ENCODE results near the gene MSI2.
"Not testable (repeated sequence)": the region's sequence is repeated elsewhere in the genome, so short reads cannot be mapped to it uniquely, and the experiment has no call there.

MSI2 gene

DNA sequence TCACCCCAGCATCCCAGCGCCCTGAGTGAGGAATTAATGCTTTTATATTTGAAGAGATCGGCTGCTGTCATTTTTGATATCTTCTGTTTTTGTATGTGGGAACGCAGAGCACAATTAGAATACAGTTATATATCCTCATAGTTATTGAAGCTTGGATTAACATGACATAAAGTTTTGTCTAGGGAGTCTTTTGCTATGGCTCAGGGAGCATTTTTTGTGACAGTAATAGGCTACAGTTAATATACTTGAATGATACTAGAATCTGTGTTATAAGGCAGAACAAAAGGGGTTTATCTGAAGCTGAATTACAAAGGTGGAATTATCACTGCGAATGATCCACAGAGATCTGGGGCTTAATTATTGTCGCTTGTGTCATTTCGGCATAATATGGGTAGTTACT, 239.4 kb downstream of the MSI2 start:
- DNase-seq (ENCODE audit: low read depth in 1 of 2, low spot score in 1 of 2): no peak

DNA sequence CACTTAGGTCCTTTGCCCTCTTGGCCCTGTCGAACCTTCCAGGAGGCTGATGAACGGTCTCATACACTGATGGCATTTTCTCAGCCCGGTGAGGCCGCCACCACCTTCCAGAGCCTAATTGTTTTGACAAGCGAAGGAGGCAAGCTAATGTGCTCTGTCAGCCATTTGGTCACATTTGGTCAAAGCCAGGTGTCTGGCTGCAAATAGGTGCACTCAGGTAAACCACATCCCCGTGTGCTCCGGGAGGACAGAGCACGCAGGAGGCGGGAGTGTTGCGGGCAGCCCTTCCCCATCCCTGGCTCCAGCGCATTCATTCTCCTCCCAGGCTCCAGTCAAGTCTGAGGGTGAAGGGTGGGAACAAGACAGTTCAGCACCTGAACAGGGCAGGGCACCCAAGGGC, 240.1 kb downstream of the MSI2 start:
- DNase-seq (ENCODE audit: low read depth in 1 of 2, low spot score in 1 of 2): no peak

DNA sequence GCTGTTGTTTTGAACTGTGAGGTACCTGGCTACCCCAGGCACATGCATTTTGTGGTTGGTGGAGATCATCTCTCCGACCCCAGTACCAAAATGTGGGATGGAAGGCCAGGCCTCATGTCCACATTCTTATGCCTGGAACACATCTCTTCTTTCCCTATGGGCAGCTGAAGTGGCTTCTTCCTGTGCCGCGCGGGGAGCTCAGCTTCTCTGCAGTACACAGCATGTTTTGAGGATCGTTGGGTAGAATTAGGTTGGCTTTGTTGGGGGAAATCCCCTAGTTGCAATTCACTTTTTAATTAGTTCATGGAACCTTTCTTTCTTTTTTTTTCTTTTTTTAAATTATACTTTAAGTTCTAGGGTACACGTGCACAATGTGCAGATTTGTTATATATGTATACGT, 242.1 kb downstream of the MSI2 start:
- DNase-seq (ENCODE audit: low read depth in 1 of 2, low spot score in 1 of 2): no peak

DNA sequence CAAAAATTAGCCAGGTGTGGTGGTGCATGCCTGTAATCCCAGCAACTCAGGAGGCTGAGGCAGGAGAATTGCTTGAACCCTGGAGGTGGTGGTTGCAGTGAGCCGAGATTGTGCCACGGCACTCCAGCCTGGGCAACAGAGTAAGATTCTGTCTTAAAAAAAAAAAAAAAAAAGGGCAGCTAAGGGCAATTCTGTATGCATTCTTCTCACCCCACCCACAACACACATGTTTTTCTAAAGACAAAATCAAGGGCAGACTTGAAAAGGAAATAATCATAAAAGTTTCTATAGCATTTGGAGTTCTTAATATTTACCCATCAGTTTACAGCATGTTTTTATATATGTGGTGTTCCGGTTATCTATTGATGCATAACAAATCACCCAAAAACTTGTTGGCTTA, 242.9 kb downstream of the MSI2 start:
- DNase-seq (ENCODE audit: low read depth in 1 of 2, low spot score in 1 of 2): not testable (repeated sequence)

DNA sequence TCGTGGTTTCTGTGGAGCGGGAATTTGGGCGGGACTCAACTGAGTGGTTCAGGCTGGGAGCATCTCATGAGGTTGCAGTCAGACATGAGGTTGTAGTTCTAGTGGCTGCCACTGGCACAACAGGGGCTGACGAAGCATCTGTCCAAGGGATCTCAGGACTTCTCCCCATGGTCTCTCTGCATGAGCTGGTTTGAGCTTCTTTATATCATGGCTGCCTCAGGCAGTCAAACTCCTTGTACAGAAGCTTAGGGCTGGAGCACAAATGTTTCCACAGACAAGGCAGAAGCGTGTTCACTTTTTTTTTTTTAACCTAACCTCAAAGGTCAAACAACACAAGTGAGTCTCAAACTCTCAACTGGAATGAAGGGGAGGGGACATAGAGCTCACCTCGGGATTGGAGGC, 243.3 kb downstream of the MSI2 start:
- no peak for DNase-seq (ENCODE audit: low read depth in 1 of 2, low spot score in 1 of 2)

DNA sequence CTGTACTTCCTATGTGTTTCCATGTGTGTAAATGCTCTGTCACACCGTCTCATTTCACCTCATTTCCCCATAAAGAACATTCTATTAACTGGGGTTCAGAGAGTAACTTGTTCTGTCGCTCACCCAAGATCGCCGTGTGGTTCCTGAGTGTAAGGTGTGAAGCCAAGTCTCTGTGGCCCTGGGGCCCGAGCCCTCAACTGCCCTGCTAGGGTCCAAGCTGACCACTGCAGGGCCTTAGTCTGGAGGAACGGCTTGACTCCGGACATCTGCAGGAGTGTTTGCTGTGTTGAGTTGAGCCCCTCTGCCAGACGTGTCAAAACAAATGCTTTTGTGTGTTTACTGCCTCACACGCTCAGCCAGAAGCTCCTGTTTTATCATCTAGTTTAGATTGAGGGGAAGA, 244.7 kb downstream of the MSI2 start:
- DNase-seq (ENCODE audit: low read depth in 1 of 2, low spot score in 1 of 2): no peak

DNA sequence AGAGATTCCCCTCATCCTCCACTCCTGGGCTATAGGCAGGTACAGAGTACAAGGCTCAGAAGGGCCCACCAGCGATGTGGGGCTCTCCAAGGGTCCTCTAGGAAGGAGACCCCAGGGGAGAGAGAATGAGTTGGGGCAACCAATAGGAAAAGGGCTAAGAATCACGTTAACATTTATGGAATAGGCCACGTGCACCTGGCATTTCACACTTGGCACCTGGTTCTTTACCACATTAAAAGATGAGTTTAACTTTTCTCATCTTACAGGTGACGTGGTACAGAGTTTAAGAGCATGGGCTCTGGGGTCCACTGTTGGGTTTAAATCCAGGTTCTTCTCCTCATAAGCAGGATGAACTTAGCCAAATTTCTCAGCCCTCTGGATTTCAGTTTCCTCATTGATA, 245.7 kb downstream of the MSI2 start:
- DNase-seq (ENCODE audit: low read depth in 1 of 2, low spot score in 1 of 2): no peak

DNA sequence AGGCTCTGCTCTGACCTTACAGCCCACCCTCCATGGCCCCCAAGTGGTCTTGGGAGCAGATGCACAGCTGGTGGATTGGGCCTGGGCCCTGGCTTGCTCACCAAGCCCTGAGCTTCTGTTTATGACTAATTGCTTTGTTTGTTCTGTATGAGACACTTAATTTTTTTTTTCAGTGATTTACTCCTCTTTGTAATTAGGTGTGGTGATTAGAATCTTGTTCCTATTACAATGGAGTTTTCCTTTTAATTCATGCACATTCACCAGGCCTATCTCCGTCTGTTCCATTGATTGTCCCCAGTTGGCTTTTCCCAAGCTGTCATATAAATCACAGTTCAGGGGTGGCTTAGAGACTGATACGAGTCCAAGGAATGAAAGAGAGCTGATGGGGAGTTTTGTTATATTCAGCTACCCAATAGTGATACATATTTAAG, 246.5 kb downstream of the MSI2 start:
- no peak for DNase-seq (ENCODE audit: low read depth in 1 of 2, low spot score in 1 of 2)

DNA sequence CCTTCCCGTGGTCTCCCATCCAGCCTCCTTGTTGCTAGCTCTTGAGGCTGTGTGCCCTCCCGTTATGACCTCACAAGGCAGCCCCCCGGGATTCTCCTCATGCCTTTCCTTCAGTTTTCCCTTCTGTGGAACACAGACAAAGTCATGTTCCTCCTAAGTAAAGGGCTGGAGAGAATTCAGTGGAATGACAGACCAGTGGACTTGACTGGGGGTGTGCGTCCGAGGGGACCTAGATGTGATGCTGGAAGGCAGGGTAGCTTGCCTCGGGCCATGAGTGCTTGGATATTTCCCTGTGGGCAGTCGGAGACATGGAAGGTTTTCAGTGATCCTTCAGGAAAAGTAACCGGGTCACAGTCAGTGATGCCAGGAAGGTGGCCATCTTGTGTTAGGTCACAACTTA, 247.9 kb downstream of the MSI2 start:
- no peak for DNase-seq (ENCODE audit: low read depth in 1 of 2, low spot score in 1 of 2)

DNA sequence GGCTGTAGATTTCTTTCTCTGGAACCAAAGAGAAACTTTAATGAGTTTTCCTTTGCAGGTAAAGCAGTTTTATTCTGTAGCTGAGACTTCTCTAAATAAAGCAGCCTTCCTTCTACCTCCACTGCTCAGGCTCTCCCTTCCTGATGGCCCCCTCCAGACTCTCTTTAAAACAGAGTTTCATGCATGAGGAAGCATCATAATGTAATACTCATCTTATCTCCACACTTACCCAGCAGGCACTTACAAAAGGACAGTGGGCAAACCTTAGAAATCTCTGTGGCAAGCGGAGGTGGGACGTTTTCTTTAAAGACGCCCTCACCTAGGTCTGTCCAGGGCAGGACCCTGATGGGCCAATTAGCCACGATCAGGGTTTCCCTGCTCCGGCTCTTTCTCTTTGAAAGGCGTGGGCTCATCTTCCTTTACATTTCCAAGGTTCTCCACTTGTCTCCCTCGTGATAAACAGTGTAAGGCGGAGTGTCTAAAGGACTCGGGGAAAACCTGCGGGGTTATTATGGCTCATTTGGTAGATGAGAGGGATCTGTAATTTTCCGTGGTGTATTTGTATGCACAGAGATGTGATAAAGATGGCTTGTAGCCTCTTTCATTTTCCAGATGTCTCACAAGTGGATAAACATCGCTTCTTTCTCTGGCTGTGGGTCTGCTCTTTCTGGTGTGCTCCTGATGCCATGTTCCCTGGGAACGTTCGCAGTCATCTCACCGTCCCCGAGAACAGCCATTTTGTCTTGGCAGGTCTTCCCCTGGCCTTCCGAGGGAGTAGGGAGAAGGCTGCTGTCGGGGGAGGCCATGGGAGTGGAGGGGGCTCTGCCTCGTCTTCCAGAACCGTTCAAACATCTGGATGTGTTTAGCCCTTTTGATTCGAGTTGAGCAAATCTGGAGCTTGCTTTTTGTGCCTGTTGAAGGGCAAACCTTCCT, 249.8 kb downstream of the MSI2 start:
- DNase-seq (ENCODE audit: low read depth in 1 of 2, low spot score in 1 of 2): no peak

DNA sequence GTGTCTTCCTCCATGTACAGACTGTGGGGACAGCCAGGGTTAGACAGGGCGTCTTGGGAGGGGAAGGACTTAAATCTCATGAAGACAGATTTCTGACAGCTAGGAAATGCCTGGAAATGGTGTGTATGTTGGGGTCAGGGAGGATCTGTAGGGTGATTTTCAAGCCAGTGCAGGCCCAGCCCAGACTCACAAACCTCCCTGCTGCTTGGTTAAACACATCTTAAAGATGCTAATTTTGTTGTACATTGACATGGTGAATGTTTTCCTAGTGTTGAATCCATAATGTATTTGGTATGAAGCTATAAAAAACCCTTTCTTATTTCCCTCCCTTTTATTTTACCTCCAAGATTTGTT, 250.4 kb downstream of the MSI2 start:
- DNase-seq (ENCODE audit: low read depth in 1 of 2, low spot score in 1 of 2): no peak

DNA sequence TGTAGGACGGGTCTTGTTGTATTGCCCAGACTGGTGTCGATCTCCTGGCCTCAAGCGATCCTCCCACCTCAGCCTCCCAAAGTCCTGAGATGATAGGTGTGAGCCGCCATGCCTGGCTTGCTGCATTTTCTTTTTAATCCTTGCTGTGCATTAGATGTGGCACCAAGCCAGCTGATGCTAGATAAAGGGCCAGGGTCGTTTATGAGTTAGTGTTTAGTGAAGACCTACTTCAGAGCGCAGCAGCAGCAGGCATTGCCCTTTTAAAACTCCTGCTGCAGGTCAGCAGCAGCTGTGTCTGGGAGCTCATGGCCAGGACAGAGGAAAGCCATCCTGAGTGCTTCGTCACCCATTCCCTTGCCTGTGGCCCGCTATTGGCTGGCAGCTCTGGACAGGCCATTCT, 251.5 kb downstream of the MSI2 start:
- no peak for DNase-seq (ENCODE audit: low read depth in 1 of 2, low spot score in 1 of 2)

DNA sequence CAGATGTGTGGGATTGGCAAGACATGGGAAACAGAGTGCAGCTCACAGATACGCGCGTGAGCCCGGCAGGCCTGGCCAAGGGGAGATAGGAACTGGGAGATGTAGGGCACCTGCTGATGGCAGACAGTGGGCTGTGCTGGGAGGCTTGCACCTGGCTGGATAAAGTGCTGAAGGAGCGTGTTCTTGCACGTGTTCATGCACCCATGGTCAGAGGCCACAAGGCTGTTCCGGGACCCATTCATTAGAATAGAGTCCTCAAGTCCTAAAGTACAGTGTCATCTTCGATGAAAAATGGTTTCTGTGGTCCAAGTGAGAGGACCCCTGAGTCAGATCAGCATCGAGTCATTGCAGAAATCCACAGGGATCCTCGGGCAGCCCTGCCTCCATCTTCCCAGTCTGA, 252.3 kb downstream of the MSI2 start:
- no peak for DNase-seq (ENCODE audit: low read depth in 1 of 2, low spot score in 1 of 2)

DNA sequence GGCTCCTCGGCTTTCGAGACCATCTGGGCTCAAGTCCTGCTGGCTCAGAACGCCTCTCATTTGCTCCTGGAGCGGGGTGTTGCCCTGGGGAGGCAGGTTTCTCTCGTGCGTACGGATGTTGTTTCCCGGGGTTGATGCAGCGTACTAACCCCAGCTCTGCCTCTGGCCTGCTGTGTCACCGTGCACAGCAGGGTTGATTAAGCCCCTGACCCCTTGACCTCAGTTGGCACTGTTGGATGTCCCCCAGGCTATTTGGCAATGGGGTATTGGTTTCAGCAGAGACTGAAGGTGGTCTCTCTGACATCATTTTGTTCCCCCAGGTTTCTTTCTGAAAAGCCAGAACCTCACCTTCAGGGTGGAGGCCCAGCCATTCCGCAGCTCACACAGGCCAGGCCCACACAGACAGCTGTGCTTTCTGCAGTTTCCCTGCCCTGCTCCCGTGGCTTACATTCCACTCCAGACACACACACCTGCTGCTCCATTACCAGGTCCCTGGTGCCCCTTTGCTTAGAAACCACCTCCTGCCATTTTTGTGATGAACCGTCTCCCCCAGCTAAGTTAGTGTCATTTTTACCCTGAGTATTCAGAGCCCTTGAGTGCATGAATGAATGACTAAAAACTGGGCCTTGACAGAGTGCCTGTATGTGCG, 255.3 kb downstream of the MSI2 start:
- DNase-seq (ENCODE audit: low read depth in 1 of 2, low spot score in 1 of 2): no peak

DNA sequence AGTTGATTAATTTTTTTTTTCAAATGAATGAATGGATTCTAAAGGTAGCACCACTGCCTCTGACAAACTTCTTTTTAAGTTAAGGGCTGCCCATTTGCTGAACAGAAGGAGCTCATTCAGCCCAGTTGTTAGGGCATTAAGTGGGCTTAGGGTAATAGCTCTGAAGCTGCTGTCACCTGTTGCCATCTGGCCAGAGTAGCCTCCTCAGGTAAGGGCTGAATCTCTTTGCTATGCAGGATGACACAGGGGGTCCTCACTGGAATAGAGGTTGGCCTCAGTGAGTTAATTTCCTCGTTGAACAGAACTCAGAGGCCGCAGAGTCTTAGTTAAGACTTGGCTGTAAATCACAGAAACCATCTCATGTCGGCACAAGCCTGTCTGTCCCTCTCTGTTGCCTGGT, 255.9 kb downstream of the MSI2 start:
- no peak for DNase-seq (ENCODE audit: low read depth in 1 of 2, low spot score in 1 of 2)

DNA sequence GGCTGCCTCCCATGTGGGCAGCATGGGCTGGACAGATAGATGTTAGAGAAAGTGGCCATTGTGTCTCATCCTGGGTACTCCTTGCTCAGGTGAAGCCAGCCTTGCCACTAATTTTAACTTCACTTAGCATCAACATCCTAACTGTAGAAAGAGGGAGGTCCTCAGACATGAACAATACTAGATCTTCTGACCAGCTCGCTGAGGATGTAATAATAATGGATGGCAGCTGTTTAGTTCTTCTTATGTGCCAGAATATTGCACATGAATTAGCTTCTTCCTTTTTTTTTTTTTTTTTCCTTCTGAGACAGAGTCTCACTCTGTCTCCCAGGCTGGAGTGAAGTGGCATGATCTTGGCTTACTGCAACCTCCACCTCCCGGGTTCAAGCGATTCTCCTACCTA, 256.4 kb downstream of the MSI2 start:
- DNase-seq (ENCODE audit: low read depth in 1 of 2, low spot score in 1 of 2): no peak

DNA sequence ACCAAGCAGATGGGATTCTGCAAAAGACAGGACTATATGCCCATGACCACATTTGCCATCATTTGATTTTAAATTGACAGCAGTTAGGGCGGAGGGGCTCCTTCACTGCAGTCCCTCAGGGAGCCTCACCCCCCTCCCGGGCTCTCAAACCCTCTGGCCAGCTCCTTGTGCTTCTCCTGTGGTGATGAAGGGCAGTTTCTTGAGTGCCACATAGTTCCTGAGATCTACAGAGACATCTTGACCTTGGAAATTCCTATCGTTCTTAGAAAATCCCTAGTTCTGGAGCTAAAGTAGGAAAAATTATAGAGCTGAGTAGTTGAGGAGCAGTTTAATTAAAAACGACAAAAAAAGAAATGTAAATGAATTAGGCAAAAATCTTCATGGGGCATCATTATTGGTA, 257.2 kb downstream of the MSI2 start:
- no peak for DNase-seq (ENCODE audit: low read depth in 1 of 2, low spot score in 1 of 2)

DNA sequence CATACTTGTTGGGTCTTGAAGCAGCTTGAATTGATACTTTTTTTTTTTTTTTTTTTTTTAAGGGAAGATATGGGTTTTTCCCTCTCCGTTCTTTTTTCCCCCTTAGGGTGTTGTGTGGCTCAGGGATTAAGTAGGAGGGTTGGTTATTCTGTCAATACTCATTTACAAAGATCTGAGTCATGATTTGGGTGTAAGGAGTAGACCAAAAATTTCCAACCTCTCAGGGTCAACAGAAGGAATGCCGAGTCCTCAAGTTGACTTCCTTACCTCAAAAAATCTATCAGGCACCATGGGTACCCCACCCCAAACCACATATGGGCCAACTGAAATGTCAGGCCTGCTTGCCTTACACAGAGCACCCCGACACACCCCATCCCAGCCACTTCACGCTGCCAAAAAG, 258.3 kb downstream of the MSI2 start:
- DNase-seq (ENCODE audit: low read depth in 1 of 2, low spot score in 1 of 2): no peak

DNA sequence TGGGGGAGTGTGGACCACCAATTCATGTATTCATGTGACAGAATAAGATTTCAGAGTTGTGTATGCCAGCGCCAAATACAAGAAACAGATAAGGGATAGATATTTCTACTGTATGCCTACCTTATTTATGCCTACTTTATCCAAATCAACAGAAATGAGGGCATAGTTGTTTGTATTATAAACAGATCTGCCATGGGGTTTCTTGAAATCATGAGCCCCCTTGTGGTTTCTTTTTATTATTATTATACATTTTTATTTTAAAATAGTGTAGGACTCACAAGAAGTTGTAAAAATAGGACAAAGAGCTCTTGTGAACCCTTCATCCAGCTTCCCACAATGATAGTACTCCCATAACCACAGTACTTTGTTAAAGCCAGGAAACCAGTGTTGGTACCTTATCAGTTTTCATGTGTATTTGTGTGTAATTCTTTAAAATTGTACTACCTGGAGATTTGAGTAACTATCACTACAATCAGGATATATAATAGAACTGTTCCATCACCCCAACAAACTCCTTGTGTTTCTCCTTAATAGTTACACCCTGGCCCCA, 259.4 kb downstream of the MSI2 start:
- no peak for DNase-seq (ENCODE audit: low read depth in 1 of 2, low spot score in 1 of 2)

DNA sequence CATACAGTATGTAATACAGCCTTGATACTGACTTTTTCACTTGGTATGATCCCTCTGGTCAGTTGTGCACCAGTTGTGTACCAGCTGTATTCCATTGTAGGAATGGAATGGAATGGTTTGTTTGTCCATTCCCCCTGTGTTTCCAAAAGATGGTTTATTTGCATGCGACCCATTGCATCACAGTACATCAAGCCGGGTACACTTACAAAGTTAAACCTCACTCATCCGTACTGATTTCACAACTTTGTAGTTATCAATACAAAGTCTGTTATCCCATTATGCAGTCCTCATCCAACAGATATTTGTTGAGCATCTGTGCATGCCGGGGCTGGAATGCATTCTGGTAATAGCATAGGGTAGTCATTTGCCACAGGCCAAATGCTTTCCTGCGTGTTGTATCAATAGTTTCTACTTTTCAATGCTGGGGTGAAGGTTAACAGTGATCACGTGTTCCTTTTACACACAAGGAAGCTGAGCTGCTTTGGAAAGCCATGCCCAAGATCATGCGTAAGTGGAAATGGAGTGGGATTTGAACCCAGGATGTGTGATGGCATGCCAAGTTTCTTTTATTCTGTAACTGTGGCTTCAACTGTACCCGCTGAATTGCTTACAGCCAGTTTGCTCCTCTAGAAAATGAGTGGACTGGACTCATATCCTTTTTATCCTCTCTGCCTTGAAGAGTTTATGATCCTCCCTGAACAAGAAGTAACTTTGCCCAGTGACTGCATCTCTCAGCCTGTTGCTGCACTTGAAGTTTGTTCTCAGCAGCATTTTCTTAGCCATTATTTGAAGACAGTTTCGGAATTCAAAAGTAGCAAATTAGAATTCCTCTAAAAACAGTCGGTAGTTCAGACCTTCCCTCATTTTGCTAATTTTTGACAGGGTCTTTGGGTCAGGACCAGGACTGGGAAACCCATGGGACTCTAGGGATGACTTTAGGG, 260.2 kb downstream of the MSI2 start:
- DNase-seq (ENCODE audit: low read depth in 1 of 2, low spot score in 1 of 2): no peak

DNA sequence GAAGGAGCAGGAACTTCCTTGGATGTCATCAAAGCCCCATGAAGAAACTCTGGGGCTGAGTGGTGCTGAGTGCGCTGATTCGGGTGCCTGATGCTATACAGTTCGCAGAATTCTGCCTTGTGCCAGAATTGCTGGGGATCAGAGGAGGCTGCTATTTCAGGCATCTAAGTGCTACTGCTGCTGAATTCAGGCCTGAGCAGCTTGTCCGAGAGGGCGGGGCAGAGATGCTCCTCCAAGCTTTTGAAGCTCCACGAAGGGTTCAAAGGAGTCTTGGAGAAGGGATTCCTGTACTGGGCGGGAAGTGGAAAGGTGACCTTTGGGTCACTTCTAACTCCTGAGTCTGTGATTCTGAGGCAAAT, 260.9 kb downstream of the MSI2 start:
- DNase-seq (ENCODE audit: low read depth in 1 of 2, low spot score in 1 of 2): no peak

Measured in stimulated activated CD4-positive, alpha-beta T cell treated with anti-CD3 and anti-CD28 coated beads, Interleukin-15, amount 100 ng/mL, for 1 hour (primary cell).